ENCODE data around the gene RNF115. TPM values are rescaled to one million over a fixed set of nuclear protein-coding genes. Genes with fewer than 3 reads are reported as not detected.

The RNF115 gene
- total RNA-seq, 1 donor from 2014 or later = 15.3 TPM

DNA sequence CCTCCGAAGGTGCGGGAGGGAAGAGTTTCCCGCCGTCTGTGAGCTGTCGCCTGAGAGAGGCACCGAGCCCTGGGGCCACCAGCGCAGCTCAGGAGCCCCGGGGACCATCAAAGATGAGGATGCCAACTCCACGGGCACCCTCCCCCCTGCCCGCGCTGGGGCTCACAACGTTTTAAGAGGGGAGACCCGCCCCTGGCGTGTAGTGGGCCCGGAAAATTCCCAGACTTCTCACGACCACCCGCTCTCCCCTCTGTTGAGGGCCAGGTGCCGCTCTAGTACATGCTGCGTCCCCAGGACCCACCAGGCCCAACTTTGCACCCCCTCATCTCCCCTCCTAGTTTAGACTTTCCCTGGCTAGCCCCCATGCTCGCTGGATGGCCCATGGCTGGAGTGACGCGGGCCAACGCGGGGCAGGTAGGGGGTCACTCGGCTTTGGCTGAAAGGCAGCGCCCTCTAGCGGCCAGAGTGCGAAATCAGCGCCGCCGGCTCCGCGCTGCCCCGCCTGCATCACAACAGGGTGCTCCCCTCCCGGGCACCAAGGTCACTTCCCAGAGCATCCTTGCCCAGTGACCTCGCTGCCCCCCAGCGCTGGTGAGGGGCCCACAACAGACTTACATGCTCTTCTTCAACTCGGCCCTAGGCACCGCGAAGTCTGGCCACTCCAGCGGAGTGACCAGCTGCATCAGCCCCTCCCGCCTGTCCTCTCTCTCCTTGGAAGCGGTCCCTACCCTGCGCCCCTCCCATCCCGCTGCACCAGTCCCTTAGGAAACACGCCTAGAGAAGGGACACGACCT lies 102.8 kb downstream of the RNF115 start:
- no peaks in the 10 kb centered on the region for H3K9me3 Mint-ChIP-seq (ENCODE audit: unreplicated experiment)
- H3K79me2 ChIP-seq (ENCODE audit: insufficient read depth, low read length) = no peaks in the 10 kb centered on the region
- H3K36me3 ChIP-seq (ENCODE audit: insufficient read depth, low read length) = no peaks in the 10 kb centered on the region
- peak overlapping the region; percentile 84 for H3K27ac ChIP-seq (ENCODE audit: low read depth, low read length)
- no peaks in the 10 kb centered on the region for H3K27me3 ChIP-seq (ENCODE audit: insufficient read depth, low read length)
- no peaks in the 10 kb centered on the region for H3K36me3 Mint-ChIP-seq (ENCODE audit: low read depth, unreplicated experiment)
- H3K27ac Mint-ChIP-seq (ENCODE audit: unreplicated experiment) = peak overlapping the region; percentile 47
- FAIRE-seq = no peak
- peak overlapping the region; percentile 86 for H2AFZ ChIP-seq (ENCODE audit: low read depth, low read length)
- H3K27me3 Mint-ChIP-seq (ENCODE audit: low read depth, unreplicated experiment) = no peaks in the 10 kb centered on the region
- no peaks in the 10 kb centered on the region for H4K20me1 ChIP-seq (ENCODE audit: insufficient read depth, low read length)
- peak overlapping the region; percentile 89 for H3K4me2 ChIP-seq (ENCODE audit: low read length)
- no peaks in the 10 kb centered on the region for H3K9me3 ChIP-seq (ENCODE audit: insufficient read depth, low read depth, low read length)
- peaks cover 19% of the 10 kb centered on the region for H3K4me1 Mint-ChIP-seq (ENCODE audit: low read depth, unreplicated experiment)
- peak overlapping the region; percentile 47 for H3K4me3 Mint-ChIP-seq (ENCODE audit: unreplicated experiment)
- peaks cover 14% of the 10 kb centered on the region for H3K4me1 ChIP-seq (ENCODE audit: insufficient read depth, low read length)
- TF ChIP-seq EZH2 (IDR thresholded peaks at IDR 0.05; ENCODE audit: insufficient read depth, low read length) = no peak
- TF ChIP-seq, protein P1, sequence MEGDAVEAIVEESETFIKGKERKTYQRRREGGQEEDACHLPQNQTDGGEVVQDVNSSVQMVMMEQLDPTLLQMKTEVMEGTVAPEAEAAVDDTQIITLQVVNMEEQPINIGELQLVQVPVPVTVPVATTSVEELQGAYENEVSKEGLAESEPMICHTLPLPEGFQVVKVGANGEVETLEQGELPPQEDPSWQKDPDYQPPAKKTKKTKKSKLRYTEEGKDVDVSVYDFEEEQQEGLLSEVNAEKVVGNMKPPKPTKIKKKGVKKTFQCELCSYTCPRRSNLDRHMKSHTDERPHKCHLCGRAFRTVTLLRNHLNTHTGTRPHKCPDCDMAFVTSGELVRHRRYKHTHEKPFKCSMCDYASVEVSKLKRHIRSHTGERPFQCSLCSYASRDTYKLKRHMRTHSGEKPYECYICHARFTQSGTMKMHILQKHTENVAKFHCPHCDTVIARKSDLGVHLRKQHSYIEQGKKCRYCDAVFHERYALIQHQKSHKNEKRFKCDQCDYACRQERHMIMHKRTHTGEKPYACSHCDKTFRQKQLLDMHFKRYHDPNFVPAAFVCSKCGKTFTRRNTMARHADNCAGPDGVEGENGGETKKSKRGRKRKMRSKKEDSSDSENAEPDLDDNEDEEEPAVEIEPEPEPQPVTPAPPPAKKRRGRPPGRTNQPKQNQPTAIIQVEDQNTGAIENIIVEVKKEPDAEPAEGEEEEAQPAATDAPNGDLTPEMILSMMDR (IDR thresholded peaks at IDR 0.05; ENCODE audit: insufficient read depth, low read depth, low read length) = peak; percentile 59
- no peak for DNase-seq (ENCODE audit: low read depth)
- H3K4me3 ChIP-seq (ENCODE audit: insufficient read depth, low read depth, low read length) = peak overlapping the region; percentile 49
- H3K9ac ChIP-seq (ENCODE audit: low read length) = peak overlapping the region; percentile 81

GRCh38 chr1:145720556-145720877 lies 103.4 kb downstream of the RNF115 start:
- H3K4me2 ChIP-seq (ENCODE audit: low read length) = peak overlapping the region; percentile 89
- Mint-ChIP-seq H3K27ac (ENCODE audit: unreplicated experiment) (peak overlapping the region; percentile 47), H3K4me1 (ENCODE audit: low read depth, unreplicated experiment) (peaks cover 19% of the 10 kb centered on the region), H3K36me3 (ENCODE audit: low read depth, unreplicated experiment) (no peaks in the 10 kb centered on the region), H3K4me3 (ENCODE audit: unreplicated experiment) (no peak overlapping the region), H3K9me3 (ENCODE audit: unreplicated experiment) (no peaks in the 10 kb centered on the region), H3K27me3 (ENCODE audit: low read depth, unreplicated experiment) (no peaks in the 10 kb centered on the region)
- peak overlapping the region; percentile 49 for H3K4me3 ChIP-seq (ENCODE audit: insufficient read depth, low read depth, low read length)
- DNase-seq (ENCODE audit: low read depth) (peak; percentile 75), FAIRE-seq (peak; percentile 78)
- TF ChIP-seq, protein P1 (IDR thresholded peaks at IDR 0.05; ENCODE audit: insufficient read depth, low read depth, low read length) = no peak
- TF ChIP-seq EZH2 (IDR thresholded peaks at IDR 0.05; ENCODE audit: insufficient read depth, low read length) = no peak
- no peaks in the 10 kb centered on the region for H4K20me1 ChIP-seq (ENCODE audit: insufficient read depth, low read length)
- H3K27me3 ChIP-seq (ENCODE audit: insufficient read depth, low read length) = no peaks in the 10 kb centered on the region
- H3K4me1 ChIP-seq (ENCODE audit: insufficient read depth, low read length) = peaks cover 14% of the 10 kb centered on the region
- H2AFZ ChIP-seq (ENCODE audit: low read depth, low read length) = peak overlapping the region; percentile 86
- H3K27ac ChIP-seq (ENCODE audit: low read depth, low read length) = peak overlapping the region; percentile 84
- no peaks in the 10 kb centered on the region for H3K79me2 ChIP-seq (ENCODE audit: insufficient read depth, low read length)
- peak overlapping the region; percentile 81 for H3K9ac ChIP-seq (ENCODE audit: low read length)
- no peaks in the 10 kb centered on the region for H3K9me3 ChIP-seq (ENCODE audit: insufficient read depth, low read depth, low read length)
- no peaks in the 10 kb centered on the region for H3K36me3 ChIP-seq (ENCODE audit: insufficient read depth, low read length)

All from astrocyte (in vitro differentiated cells and primary cell).